Ovary (tissue), 3 donors: Measurements from ENCODE around the gene ST6GAL2.

Source experiments
- POLR2A ChIP-seq: fragments of 450-650 bp; IDR thresholded peaks from one replicate; pipeline ENCODE4 v1.6.1; 2017; ENCODE audit warnings: antibody characterized with exemption, mild to moderate bottlenecking, moderate library complexity
- TF ChIP-seq, protein P1 (sequence below), 3 donors: fragments of 450-650 bp in 2 of 3; fragments of 200-600 bp in 1 of 3; IDR thresholded peaks; one replicate each; pipeline versions ENCODE4 v1.5.1 to v1.8.0; 2016 to 2022; ENCODE audit warnings: antibody characterized with exemption in 3 of 3, mild to moderate bottlenecking in 1 of 3
- donor health status: DM: no; HTN: no; CAD: no.

DNA sequence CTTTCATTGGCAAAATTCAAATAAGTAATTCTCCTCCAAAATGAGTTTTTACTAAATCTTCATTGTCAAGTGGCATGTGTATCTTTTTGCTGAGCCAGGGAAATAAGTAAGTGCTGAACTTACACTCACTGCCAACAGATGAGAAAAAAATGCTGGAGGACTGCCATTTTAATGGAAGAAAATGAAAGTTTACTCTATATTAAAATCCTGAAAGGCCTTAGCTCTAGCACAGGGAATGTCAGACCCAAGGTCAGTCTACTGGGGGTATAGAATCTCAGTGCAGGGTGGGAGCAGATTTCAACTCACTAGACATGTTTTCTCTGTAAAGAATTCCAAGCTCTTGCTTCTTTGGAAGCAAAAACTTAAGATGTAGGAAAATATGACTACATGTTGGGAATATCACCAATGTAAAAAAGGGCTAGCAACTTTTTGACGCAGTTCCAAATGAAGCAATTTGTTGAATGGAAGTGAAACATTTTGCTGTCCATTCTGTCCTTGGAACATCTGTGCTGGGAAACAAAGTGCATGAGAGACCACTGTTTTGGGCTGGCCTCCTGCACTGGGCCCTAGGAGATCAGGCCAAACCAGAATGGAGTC lies 127.0 kb downstream of the ST6GAL2 start:
- TF ChIP-seq, protein P1, sequence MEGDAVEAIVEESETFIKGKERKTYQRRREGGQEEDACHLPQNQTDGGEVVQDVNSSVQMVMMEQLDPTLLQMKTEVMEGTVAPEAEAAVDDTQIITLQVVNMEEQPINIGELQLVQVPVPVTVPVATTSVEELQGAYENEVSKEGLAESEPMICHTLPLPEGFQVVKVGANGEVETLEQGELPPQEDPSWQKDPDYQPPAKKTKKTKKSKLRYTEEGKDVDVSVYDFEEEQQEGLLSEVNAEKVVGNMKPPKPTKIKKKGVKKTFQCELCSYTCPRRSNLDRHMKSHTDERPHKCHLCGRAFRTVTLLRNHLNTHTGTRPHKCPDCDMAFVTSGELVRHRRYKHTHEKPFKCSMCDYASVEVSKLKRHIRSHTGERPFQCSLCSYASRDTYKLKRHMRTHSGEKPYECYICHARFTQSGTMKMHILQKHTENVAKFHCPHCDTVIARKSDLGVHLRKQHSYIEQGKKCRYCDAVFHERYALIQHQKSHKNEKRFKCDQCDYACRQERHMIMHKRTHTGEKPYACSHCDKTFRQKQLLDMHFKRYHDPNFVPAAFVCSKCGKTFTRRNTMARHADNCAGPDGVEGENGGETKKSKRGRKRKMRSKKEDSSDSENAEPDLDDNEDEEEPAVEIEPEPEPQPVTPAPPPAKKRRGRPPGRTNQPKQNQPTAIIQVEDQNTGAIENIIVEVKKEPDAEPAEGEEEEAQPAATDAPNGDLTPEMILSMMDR (IDR thresholded peaks at IDR 0.05): no peak
- TF ChIP-seq POLR2A: no peak
